ENCODE measurements around the gene FGR.

FGR gene

GRCh38 chr1:27603681-27604578 lies 31.1 kb downstream of the FGR start, which contains the start of gene AHDC1:
Gene AHDC1 (minus strand): TSS chr1:27604144. CDS start chr1:27552115, 52,029 bp downstream.
- in situ Hi-C loops (cut with MboI; ENCODE audit: low sequenced_read_pairs), result loop anchor here (10.0 kb wide), 1 partner anchor 209 kb away; the partner anchor contains the start of gene GPR3

- in situ Hi-C loops (cut with MboI; ENCODE audit: low sequenced_read_pairs), result loop anchor here (10.0 kb wide), 1 partner anchor 208 kb away; the partner anchor contains the start of gene GPR3
Observed at GRCh38 chr1:27603309-27603680, 31.7 kb downstream of the FGR start.

GRCh38 chr1:27602462-27603308 lies 32.3 kb downstream of the FGR start:
- in situ Hi-C loops (cut with MboI; ENCODE audit: low sequenced_read_pairs), result loop anchor here (10.0 kb wide), 1 partner anchor 208 kb away; the partner anchor contains the start of gene GPR3

GRCh38 chr1:27601771-27602461 lies 33.1 kb downstream of the FGR start:
- in situ Hi-C loops (cut with MboI; ENCODE audit: low sequenced_read_pairs), result loop anchor here (10.0 kb wide), 1 partner anchor 207 kb away; the partner anchor contains the start of gene GPR3

GRCh38 chr1:27601321-27601770 lies 33.6 kb downstream of the FGR start:
- in situ Hi-C loops (cut with MboI; ENCODE audit: low sequenced_read_pairs), result loop anchor here (10.0 kb wide), 1 partner anchor 207 kb away; the partner anchor contains the start of gene GPR3

- in situ Hi-C loops (cut with MboI; ENCODE audit: low sequenced_read_pairs), result loop anchor here (10.0 kb wide), 1 partner anchor 206 kb away; the partner anchor contains the start of gene GPR3
Observed at GRCh38 chr1:27600498-27601175, 34.3 kb downstream of the FGR start.

GRCh38 chr1:27599605-27600497 lies 35.1 kb downstream of the FGR start:
- in situ Hi-C loops (cut with MboI; ENCODE audit: low sequenced_read_pairs), result loop anchor here (10.0 kb wide), 1 partner anchor 205 kb away; the partner anchor contains the start of gene GPR3

- in situ Hi-C loops (cut with MboI; ENCODE audit: low sequenced_read_pairs), result no loop called here
Observed at GRCh38 chr1:27598902-27599528, 36.0 kb downstream of the FGR start.

GRCh38 chr1:27598295-27598687 lies 36.7 kb downstream of the FGR start:
- in situ Hi-C loops (cut with MboI; ENCODE audit: low sequenced_read_pairs), result no loop called here

- in situ Hi-C loops (cut with MboI; ENCODE audit: low sequenced_read_pairs), result no loop called here
Observed at GRCh38 chr1:27597516-27598294, 37.3 kb downstream of the FGR start.

- in situ Hi-C loops (cut with MboI; ENCODE audit: low sequenced_read_pairs), result no loop called here
Observed at GRCh38 chr1:27596986-27597385, 38.0 kb downstream of the FGR start.

GRCh38 chr1:27596261-27596660 lies 38.7 kb downstream of the FGR start:
- in situ Hi-C loops (cut with MboI; ENCODE audit: low sequenced_read_pairs), result no loop called here

- in situ Hi-C loops (cut with MboI; ENCODE audit: low sequenced_read_pairs), result no loop called here
Observed at GRCh38 chr1:27595597-27595996, 39.4 kb downstream of the FGR start.

- in situ Hi-C loops (cut with MboI; ENCODE audit: low sequenced_read_pairs), result no loop called here
Observed at GRCh38 chr1:27594564-27595510, 40.1 kb downstream of the FGR start.

- in situ Hi-C loops (cut with MboI; ENCODE audit: low sequenced_read_pairs), result no loop called here
Observed at GRCh38 chr1:27593678-27594563, 41.1 kb downstream of the FGR start.

Data from HL-60/S4 treated with retinoic acid at 250 ng/mL for 4 days and 3 days (cell line).